HG03108 (cell line): Measurements from ENCODE around the gene BRCA1.

ENCODE experiments used
- ATAC-seq: cut with Tn5 transposase; IDR thresholded peaks from one replicate; pipeline ENCODE4 v1.9.1; 2021; ENCODE audit warnings: moderate library complexity; ENCODE audit not compliant: unreplicated experiment

The BRCA1 gene

GRCh38 chr17:43025766-43026537, 99.2 kb downstream of the BRCA1 start:
- no peak for ATAC-seq

GRCh38 chr17:43025290-43025657, 99.9 kb downstream of the BRCA1 start:
- no peak for ATAC-seq

- no peak for ATAC-seq
Observed at GRCh38 chr17:43024407-43025289, 100.5 kb downstream of the BRCA1 start, which contains the start of gene RND2. Gene RND2, plus strand, starts transcription at chr17:43025231. Its CDS starts 117 bp downstream, at chr17:43025348.

- ATAC-seq: no peak
Observed at GRCh38 chr17:43021741-43022512, 103.2 kb downstream of the BRCA1 start, which contains the start of gene VAT1. Gene VAT1, minus strand, starts transcription at chr17:43022385. Its CDS starts 63 bp downstream, at chr17:43022322.

GRCh38 chr17:43020789-43021740, 104.1 kb downstream of the BRCA1 start:
- ATAC-seq: no peak

GRCh38 chr17:43020030-43020621, 105.0 kb downstream of the BRCA1 start:
- ATAC-seq: no peak

GRCh38 chr17:43019418-43019817, 105.7 kb downstream of the BRCA1 start:
- ATAC-seq: no peak

GRCh38 chr17:43018932-43019331, 106.2 kb downstream of the BRCA1 start:
- no peak for ATAC-seq

- no peak for ATAC-seq
Observed at GRCh38 chr17:43018008-43018853, 106.9 kb downstream of the BRCA1 start.

GRCh38 chr17:43016216-43016615, 108.9 kb downstream of the BRCA1 start:
- no peak for ATAC-seq

GRCh38 chr17:43015579-43015978, 109.6 kb downstream of the BRCA1 start:
- ATAC-seq: no peak

GRCh38 chr17:43014649-43015542, 110.3 kb downstream of the BRCA1 start:
- no peak for ATAC-seq

- ATAC-seq: no peak
Observed at GRCh38 chr17:43014020-43014648, 111.0 kb downstream of the BRCA1 start.

GRCh38 chr17:43013296-43013695, 111.9 kb downstream of the BRCA1 start:
- ATAC-seq: no peak

- no peak for ATAC-seq
Observed at GRCh38 chr17:43011728-43012472, 113.3 kb downstream of the BRCA1 start.

- ATAC-seq: no peak
Observed at GRCh38 chr17:43010667-43011308, 114.4 kb downstream of the BRCA1 start.
